ENCODE data around the gene SORCS2. TPM values are rescaled to one million over a fixed set of nuclear protein-coding genes. Genes with fewer than 3 reads are reported as not detected.
A peak's percentile ranks its signal among the peaks of the same experiment; 100 is the strongest.

SORCS2 gene
- total RNA-seq, 2 donors from 2014 or later: 0.21 to 0.92 TPM

DNA sequence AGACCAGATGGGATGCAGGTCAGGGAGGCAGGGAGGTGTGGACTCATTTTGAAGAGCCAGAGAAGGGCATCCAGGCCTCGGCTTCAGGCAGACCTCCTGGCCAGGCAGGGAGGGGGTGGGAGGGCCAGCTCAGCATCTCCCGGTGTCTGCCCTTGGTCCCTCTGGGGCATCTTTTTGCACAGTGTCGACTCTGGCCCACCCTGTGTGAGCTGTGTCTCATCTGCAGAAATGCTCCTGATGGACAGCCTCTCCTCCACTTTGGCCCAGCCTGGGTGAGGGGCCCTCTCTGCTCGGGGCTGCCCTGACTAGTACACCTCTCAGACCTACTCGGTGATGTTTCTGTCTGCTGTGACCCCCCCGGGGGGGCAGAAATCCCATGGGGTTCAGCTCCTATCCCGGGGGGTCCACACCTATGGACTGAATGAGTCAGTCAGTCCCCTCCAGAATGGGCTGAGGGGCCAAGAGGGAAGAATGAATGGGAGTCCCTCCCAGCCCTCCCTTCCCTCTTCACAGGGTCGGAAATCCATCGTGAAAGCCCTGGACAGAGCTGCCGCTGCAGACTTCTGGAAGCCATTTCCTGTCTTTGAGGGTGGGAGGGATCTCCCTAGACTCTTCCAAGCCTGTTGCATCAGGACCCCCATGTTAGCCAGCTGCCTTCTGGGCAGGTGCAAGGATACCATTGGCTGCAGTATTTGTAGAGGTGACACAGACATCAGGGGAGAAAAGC is 439.1 kb downstream of the SORCS2 start:
- intact Hi-C loops (cut with DNase I, micrococcal nuclease): no loop called here
- ATAC-seq: no peak
- no peak for DNase-seq

DNA sequence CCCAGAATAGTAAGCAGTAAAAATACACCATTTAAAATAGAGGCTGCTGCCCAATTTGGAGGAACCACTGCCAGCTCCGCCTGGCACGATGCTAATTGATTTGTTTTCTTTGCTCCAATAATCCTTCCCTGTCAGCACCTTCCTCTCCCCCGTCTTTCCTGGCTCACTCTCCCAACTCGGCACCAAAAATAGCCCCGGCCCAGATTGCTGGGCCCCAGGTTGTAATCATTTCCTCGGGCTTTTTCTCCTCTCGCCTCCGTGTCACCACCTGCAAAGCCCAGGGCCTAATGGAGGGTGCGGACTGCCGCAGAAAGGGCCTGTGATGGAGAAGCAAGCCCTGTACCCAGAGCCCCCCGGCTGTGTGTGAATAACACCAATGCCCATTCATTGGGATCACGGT is 440.0 kb downstream of the SORCS2 start:
- no peak for DNase-seq
- intact Hi-C loops (cut with DNase I, micrococcal nuclease): no loop called here
- ATAC-seq: no peak

DNA sequence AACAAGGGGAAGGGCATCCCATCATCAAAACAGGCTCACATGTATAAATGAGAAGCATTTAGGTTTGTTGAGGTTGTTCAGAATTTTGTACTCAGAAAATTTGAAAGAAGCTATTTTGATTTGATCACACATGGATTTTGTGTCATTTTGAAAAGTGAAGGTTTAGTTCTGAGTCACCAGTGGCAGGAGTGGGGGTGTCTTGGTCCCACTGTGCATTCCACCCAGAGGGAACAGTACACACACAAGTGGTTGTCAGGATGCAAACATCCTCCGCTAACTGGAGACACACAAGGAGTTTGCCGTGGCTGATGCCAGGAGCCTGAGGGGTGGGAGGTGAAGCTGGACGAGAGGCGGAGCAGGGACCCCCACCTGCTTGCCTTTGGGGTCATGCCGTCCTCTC is 440.6 kb downstream of the SORCS2 start:
- DNase-seq (no peak), ATAC-seq (no peak)
- intact Hi-C loops (cut with DNase I, micrococcal nuclease): no loop called here

DNA sequence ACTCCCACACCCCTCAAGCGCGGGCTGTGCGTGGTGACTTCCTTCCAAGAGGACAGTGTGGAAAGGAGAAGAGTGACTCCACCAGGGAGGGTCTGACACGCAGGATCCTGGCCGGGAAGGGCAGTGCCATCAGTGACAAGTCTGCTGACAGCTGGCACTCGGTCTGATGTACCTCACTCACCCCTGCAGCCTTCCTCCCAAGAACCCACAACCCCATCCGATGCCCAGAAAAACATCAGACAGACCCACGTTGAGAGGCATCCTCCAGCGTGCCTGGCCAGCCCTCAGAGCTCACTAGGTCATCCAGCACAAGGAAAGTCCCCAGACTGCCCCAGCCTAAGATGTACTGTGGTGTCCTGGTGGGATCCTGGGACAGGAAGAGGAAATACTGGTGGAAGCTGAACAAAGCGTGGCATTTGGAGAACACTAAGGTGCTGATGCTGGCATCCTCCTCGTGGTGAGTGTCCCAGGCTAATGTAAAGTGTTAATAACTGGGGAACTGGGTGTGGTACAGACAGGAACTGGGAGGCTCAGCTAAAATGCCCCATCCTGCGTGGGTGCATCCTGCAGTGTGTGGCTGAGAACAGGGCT is 442.4 kb downstream of the SORCS2 start:
- DNase-seq (no peak), ATAC-seq (no peak)
- intact Hi-C loops (cut with DNase I, micrococcal nuclease): no loop called here

DNA sequence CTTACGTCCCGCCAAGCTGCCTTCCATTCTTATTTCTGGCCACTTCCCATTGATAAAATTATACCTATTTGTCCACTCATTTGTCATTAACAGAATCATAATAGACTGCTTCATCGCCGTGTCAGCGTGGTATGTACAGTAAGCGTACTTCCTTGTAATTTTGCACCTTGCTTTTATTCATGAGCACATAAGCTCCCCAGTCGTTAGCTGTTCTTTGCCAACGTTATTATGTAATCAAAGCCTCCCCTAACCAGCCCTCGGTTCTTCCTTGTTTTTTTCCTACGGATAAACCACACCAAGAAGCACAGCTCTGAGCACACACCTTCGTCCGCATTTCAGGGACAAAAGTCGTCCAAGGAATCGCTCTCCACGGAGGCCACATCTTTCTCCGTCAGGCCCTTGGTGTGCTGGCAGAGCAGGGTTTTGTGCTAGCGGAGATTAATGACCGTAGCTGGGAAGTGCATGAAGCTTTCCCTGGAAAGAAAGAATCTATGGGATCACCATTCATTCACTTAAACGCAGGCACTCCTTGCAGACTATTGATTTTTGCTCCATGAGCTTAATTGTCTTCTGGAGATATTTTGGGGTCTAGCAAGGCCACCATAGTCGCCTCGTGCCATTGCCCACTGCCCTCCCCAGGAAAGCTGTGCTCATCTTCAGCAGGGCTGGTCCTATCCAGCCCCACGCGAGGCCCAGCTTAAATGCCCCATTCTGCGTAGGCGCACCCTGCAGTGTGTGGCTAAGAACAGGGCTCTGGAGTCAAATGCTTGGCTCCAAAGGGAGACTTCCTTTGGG is 443.3 kb downstream of the SORCS2 start:
- DNase-seq: no peak
- ATAC-seq: no peak
- intact Hi-C loops (cut with DNase I, micrococcal nuclease): no loop called here

DNA sequence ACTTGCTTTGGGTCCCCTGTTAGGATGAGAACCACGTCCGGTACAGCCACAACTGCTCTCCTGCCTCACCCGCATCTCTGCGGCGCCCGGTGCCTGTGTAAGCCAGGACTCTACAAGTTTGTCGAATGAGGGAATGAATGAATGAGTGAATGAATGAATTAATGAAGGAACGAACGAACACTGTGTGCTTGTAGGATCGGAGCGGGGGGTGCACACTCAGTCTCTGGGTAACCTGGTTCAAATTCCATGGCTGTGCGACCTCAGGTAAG is 443.8 kb downstream of the SORCS2 start:
- DNase-seq (no peak), ATAC-seq (no peak)
- intact Hi-C loops (cut with DNase I, micrococcal nuclease): no loop called here

DNA sequence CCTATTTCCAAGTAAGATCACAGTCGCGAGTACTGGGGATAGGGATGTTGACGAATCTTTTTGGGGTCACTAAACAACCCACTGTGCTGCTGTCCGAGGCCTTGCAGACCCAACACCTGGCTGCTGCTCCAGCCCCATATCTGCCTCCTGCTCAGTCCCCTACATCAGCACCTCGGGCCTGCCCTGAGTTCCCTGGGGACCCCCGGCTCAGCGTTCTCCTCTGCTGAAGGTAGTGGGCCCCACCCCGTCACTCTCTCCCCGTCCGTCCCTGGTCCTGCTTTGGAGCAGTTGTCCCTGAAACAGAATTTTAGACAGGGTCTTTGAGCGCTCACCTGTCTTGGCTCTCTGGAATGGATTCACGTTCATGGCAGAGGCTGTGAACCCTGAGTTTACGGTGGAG is 444.8 kb downstream of the SORCS2 start:
- intact Hi-C loops (cut with DNase I, micrococcal nuclease): no loop called here
- DNase-seq (no peak), ATAC-seq (no peak)

DNA sequence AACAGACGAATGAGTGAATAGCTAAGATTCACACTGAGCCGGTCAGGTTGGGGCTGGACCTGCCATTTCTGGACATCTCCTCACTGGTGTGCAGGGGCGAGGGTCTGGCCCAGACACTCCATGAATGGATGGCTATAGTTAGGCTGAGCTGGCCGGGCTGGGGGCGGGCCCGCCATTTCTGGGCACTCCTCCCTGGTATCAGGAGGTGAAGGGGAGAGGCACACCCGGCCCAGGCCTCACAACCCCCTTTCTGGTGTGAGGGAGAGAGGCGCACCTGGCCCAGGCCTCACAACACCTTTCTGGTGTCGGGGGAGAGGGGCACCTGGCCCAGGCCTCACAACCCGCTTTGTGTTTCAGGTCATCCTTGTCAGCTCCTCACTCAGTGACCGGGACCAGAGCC is 445.6 kb downstream of the SORCS2 start:
- no peak for DNase-seq
- no peak for ATAC-seq
- intact Hi-C loops (cut with DNase I, micrococcal nuclease): no loop called here

DNA sequence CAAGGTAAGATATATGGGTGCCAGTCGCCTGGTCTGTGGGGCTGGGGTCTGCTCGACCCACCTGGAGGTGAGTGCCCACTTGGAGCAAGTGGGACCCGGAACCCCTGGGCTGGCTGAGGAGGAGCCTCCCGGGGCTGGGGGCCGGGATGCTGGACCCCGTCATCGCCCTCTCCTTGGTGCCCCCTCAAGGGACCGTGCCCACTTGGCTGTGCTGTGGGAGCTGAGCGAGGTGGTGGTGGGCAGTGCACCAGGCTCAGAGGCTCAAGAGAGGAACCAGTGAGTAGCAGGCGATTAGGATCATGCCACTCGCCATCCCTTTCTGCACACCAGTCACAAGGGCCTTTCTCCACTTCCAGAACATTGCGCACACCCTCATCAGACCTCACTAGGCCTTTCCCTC is 446.2 kb downstream of the SORCS2 start:
- ATAC-seq: no peak
- DNase-seq: no peak
- intact Hi-C loops (cut with DNase I, micrococcal nuclease): no loop called here

DNA sequence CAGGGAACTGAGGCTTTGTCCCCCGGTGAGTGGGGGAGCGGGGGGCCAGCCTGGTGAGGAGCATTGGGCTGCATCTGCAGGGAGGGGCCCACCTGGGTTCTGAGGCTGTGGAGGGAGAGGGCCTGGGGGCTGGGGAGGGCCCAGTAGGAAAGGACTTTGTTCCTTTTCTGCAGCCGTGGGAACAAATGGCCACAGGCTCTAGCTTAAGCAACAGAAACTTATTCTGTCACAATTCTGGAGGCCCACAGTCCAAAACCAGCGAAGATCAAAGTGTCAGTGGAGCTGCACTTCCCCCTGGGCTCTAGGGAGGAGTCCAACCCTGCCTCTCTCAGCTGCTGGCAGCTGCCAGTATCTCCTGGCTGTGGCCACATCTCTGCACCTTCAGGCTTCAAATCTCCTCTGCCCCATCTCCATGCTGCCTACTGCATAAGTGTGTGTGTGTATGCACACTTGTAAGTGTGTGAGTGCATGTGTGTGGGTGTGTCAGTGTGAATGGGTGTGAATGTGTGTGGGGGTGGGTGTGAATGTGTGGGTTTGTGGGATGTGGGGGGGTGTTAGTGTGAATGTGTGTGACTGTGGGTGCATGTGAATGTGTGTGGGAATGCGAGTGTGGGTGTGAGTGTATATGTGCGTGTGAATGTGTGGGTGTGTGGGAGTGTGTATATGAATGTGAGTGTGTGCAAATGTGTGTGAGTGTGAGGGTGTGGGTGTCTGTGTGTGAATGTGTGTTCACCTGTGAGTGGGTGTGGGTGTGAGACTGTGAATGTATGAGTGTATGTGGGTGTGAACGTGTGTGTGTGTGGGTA is 446.8 kb downstream of the SORCS2 start:
- ATAC-seq: no peak
- intact Hi-C loops (cut with DNase I, micrococcal nuclease): no loop called here
- DNase-seq: no peak

DNA sequence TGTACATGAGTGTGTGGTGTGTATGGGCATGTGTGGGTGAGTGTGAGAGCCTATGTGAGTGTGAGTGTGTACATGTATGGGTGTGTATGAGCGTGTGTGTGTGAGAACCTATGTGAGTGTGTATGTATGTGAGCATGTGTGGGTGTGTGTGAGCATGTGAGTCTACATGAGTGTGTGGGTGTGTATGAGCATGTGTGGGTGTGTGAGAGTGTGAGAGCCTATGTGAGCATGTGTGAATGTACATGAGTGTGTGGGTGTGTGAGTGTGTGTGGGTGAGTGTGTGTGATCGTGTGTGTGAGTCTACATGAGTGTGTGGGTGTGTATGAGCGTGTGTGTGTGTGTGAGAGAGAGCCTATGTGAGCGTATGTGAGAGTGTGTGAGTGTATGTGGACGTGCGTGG is 447.8 kb downstream of the SORCS2 start:
- ATAC-seq (no peak), DNase-seq (no peak)
- intact Hi-C loops (cut with DNase I, micrococcal nuclease): no loop called here

DNA sequence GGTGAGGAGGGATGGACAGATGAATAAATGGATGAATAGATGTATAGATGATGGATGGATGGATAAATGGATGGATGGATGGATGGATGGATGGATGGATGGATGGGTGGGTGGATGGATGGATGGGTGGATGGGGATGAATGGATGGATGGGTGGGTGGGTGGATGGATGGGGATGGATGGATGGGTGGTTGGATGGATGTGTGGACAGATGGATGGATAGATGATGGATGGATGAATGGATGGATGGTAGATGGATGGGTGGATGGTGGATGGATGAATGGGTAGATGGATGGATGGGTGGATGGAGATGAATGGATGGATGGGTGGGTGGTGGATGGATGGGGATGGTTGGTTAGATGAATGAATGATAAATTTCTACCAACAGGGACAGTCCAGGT is 449.4 kb downstream of the SORCS2 start:
- DNase-seq (no peak), ATAC-seq (no peak)
- intact Hi-C loops (cut with DNase I, micrococcal nuclease): no loop called here

DNA sequence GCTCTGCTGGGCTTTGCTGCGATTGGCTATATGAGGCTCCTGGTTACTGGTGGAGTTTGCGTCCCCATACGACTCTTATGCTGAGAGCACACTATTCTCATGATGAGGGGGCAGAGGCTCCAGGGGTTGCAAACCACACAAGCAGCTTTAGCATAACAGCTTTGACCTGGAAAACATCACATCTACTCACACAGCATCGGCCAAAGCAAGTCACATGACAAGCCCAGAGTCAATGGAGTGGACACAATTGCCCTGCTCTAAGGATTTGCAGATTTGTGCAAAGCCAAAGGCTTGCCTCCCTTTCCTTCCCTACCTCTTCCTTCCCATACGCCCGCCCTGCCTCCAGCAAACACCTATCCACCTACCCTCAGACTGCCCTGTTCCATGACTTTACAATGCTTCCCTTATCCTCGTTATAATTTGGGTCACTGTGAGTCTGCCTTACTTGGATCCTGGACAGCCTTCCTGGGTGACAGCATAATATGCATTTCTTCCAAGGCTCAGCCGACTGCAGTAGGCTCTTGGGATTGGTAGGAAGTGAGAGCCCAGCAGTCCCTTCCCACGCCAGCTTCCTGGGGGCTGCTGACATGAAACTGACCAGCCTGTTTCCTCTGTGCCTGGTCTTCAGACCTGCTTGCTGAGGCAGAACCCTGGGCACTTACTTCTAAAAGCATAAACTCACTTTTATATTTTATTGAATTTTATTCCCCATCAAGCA is 450.6 kb downstream of the SORCS2 start:
- intact Hi-C loops (cut with DNase I, micrococcal nuclease): no loop called here
- no peak for ATAC-seq
- no peak for DNase-seq

DNA sequence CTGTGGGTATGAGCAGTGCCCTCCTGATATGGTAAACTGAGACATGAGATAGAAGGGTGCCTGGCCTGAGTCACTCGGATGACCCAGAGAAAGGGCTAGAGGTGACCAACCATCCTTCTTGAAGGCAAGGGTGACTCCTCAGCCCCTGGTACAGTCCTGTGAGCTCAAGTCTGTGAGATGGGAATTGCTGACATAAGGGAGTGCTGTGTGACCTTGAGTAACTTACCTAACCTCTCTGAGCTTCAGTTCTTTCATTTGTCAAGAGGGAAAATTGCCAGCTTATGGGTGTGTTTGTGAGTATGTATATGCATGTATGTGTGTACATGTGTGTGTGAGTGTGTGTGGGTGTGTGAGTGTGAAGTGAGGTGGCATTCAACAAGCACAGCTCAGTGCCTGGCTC is 452.8 kb downstream of the SORCS2 start:
- DNase-seq: no peak
- ATAC-seq: no peak
- intact Hi-C loops (cut with DNase I, micrococcal nuclease): no loop called here

DNA sequence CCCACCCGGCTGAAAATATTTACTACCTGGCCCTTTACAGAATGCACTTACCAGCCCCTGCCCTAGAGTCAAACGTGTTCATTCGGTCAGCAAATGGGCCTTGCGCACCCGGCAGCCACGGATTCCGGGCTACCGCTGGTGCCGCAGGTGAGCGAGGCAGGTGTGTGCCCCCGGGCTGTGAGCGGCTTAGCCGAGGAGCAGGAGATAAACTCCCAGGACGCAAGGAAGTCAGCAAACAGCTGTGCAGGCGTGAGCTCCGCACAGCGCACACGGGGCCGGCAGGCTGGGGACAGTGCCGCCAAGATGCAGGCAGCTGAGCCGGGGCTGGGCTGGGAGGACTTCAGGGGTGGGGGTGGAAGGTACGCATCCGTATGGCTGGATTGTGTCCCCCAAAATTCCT is 453.6 kb downstream of the SORCS2 start:
- intact Hi-C loops (cut with DNase I, micrococcal nuclease): no loop called here
- DNase-seq (no peak), ATAC-seq (no peak)

DNA sequence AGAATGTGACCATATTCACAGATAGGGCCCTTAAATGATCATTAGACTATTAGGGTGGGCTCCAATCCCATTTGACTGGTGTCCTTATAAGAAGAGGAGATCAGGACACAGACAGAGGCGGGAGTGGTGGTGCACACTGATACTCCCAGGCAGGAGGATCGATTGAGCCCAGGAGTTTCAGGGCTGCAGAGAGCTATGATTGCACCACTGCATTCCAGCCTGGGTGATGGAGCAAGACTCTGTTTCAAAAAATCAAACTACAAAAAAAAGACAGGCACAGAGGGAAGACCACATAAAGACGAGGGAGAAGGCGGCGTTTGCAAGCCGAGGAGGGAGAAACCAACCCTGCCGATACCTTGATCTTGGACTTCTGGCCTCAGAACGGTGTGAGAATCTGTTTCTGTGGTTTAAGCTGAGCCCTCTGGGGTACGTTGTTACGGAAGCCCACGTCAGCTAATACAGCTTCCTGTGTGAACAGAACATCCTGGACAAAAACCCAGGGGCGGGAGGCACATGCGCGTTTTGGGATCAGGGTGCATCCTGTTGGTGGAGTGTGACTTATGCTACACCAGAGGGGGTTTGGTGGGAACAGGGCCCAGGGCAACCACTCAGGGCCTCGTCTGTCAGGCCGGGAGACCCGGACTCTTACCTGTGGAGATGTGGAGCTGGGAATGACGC is 454.2 kb downstream of the SORCS2 start:
- ATAC-seq: no peak
- DNase-seq: no peak
- intact Hi-C loops (cut with DNase I, micrococcal nuclease): no loop called here

DNA sequence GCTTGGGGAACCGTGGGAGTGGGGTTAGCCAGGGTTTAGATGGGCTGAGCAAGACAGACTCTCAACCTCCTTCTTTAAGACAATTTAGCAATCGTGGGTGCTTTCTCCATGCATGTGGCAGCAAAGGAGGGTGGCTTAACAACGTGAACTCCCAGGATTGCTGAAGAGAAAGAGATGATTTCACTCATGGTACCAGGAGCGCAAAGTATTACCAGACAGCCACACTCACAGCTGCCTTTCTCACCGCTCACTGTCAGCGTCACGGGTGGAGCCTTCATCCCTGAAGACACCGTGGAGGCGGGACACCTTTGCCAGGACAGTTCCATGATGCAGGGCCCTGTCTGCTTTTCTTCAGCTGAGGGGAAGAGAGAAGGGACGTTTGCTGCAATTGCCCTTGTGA is 454.8 kb downstream of the SORCS2 start:
- intact Hi-C loops (cut with DNase I, micrococcal nuclease): no loop called here
- DNase-seq (no peak), ATAC-seq (no peak)

DNA sequence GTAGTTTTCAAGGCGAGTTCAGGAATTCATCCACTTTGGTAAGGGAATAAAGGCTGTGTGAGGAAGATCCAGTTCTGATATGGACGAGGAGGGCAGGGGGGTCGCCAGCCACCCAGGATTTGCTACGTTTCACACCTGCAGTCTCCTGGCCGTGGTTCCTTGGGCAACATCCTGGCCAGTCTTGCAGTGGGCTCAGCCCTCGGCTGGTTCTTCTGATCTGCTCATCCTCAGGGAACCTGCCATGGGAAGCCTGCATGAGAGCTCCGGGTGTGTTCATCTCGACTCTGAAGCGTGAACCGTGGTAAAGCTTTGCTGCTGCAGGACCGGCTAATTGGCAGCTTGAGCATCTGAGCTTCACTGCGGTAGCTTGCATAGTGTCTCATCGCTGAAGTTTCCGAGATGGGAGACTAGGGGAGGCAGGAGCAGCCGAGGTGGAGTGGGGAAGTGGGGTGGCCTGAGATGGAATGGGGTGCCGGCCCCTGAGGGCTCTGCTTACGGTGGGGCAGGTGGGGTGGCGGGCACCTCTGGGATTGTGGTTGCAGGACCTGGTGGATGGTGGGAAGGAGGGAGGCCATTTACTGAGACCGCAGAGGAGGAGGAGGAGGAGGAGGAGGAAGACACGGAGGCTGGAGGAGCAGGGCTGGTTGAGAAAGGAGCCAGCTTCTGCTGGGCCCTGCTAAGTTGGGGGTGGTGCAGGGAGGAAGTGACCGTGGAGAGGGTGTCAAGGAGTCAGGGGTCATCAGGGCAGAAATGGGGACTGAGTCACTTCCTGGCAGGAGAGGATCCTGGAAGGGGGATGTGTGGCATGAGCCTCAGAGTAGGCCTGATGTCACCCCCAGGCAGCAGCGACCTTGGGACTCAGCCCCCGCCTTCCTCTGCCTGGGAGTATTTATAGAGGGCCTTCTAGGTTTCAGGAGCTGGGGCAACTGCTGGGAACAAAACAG is 455.5 kb downstream of the SORCS2 start:
- ATAC-seq: no peak
- intact Hi-C loops (cut with DNase I, micrococcal nuclease): no loop called here
- DNase-seq: peak in 1 of 2 donors; percentile 43

Data from left colon (tissue), 2 donors.